Stimulated activated CD8-positive, alpha-beta memory T cell treated with anti-CD3 and anti-CD28 coated beads, Interleukin-4, amount 100 ng/mL, for 24 hours (primary cell): ENCODE results near the gene CPSF7.
"Not testable (repeated sequence)": the region's sequence is repeated elsewhere in the genome, so short reads cannot be mapped to it uniquely, and the experiment has no call there.

Experiments
- DNase-seq: peaks from one replicate; pipeline ENCODE4 v3.0.0-alpha.2; 2020; ENCODE audit warnings: low read depth

CPSF7 gene, protein sequence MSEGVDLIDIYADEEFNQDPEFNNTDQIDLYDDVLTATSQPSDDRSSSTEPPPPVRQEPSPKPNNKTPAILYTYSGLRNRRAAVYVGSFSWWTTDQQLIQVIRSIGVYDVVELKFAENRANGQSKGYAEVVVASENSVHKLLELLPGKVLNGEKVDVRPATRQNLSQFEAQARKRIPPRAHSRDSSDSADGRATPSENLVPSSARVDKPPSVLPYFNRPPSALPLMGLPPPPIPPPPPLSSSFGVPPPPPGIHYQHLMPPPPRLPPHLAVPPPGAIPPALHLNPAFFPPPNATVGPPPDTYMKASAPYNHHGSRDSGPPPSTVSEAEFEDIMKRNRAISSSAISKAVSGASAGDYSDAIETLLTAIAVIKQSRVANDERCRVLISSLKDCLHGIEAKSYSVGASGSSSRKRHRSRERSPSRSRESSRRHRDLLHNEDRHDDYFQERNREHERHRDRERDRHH

DNA sequence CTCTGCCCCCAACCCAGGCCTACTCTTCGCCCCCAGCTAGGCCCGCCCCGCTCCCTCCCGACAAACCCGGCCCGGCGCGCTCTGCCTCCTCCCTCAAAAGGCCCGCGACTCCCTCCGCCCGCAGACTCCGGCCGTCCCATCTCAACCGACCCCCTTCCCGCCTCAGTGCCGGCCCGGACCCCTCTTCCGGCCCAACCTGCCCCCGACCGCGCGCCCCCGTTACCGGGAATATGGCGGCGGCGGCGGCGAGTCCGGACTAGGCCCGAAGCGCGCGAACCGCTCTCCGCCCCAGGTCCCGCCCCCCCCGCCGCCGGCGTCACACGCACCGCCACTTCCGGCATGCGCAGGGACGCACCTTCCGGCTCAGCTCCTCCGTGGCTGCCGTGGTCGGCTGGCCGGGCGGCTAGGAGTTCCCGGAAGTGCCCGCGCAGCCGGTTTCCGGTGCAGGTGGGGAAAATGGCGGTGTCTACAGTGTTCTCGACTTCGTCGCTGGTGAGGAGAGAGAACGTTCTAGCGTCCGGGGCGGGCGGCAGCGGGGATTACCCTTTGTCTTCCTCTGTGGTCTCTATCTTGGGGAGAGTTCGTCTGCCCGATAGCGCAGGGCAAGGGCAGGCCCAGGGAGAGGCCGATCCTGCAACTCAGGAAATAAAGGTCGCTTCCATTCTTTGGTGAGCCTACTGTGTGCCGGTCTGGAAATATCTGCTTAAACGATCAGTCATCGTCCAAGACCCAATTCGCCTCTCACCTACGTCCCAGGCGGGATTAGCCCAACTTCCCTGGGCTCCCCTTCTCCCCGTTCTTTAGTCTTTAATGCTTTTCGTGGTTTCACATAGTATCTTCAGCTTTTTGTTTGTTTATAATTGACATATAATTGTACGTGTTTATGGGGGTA, at the start of gene CPSF7, which contains the start of gene SDHAF2:
Gene CPSF7 (minus strand): TSS at position 285 of the 892 bp plus-strand sequence. CDS start 740 bp downstream, outside the sequence.
Gene SDHAF2 (plus strand): TSS at position 434 of the 892 bp plus-strand sequence. CDS start 23 bp downstream, at position 457.
- DNase-seq = peak; percentile 98

DNA sequence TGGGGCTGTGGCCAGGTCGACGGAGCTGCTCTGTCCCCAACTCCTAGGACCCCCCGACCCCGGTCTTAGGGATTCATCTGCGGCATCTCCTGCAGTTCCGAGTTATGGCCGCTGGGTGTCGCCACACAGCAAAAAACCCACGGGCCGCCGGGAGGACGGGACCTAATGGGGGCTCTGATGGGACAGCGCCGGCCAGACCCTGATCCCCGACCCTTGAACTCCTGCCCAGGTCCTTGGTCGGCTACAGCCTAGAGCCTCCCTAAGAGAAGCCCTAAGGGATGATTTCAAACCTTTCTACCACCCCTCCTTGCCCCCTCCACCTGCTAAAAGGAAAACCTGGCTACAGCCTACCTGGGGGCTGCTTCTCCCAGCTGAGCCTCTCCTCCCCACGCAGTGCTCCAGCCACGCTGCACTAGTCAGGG, 48.0 kb upstream of the CPSF7 start:
- peak; percentile 40 for DNase-seq

GRCh38 chr11:61477126-61477525, 47.4 kb upstream of the CPSF7 start:
- DNase-seq = no peak

GRCh38 chr11:61476371-61476770, 46.6 kb upstream of the CPSF7 start:
- no peak for DNase-seq

DNA sequence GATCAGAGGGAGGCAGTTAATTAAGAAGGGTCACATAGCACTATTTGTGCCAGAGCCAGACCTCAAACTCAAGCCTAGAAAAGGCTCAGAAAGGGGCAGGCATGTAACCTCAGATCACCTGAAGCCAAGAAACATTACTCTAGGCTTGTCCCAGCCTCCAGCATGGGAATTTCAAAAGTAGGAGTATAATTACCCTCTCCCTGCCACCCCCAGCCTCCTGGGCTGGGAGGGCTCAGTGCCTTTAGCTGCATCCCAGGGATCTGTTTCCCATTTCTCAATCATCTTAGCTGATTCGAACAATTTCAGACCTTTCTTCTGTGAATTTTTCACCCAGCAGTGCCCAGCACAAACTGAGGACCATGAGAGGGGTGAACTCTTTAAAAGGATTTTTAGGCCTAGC, 45.7 kb upstream of the CPSF7 start:
- no peak for DNase-seq

- DNase-seq = no peak
Observed at GRCh38 chr11:61474013-61474643, 44.4 kb upstream of the CPSF7 start.

- DNase-seq = no peak
Observed at GRCh38 chr11:61473370-61474012, 43.7 kb upstream of the CPSF7 start.

DNA sequence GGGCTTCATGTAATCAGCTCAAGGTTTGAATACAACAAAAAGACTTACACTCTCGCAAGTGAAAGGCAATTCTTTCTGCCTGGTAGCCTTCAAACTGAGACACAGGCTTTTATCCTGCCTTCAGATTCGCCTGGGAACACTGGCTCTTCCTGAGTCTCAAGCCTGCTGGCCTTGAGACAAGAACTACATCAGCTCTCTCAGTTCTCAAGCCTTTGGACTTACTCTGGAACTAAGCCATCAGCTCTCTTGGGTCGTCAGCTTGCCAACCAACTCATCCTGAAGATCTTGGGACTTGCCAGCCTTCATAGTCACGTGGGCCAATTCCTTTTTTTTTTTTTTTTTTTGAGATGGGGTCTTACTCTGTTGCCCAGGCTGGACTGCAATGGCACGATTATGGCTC, 43.1 kb upstream of the CPSF7 start:
- DNase-seq = no peak

- no peak for DNase-seq
Observed at GRCh38 chr11:61472282-61472681, 42.5 kb upstream of the CPSF7 start.

DNA sequence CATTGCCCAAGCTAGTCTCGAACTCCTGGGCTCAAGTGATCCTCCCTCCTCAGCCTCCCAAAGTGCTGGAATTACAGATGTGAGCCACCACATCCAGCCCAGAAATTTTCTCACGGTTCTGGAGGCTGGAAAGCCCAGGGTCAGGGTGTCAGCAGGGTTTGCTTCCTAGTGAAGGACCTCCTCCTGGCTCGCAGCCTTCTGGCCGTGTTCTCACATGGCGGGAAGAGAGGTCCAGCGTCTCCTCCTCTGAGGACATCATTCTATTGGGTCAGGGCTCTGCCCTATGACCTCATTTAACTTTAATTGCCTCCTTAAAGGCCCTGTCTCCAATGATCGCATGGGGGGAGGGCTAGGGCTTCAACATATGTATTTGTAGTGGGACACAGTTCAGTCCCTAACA, 38.2 kb upstream of the CPSF7 start:
- no peak for DNase-seq

GRCh38 chr11:61467602-61468001, 37.8 kb upstream of the CPSF7 start:
- DNase-seq = not testable (repeated sequence)

- DNase-seq = no peak
Observed at GRCh38 chr11:61460986-61461385, 31.2 kb upstream of the CPSF7 start.

- DNase-seq = no peak
Observed at GRCh38 chr11:61460474-61460881, 30.7 kb upstream of the CPSF7 start.

DNA sequence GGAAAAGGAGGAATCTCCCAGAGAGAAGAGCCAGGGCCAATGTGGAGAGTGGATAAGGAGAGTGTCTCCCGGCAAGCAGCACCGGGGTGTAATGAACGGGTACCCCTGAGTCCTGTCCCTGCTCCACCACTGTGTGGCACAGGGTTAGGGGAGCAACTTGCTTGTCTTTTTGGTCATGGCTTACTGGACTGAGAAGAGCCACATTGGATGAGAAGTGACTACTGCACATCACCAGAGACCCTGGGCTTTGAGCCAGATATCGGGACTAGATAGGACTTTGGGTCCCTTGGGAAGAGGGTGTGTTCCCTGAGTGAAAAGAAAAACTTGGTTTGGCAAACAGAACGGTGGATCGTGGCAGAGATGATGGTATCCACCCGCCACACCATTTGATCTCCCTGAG, 24.7 kb upstream of the CPSF7 start:
- DNase-seq = no peak

- DNase-seq = no peak
Observed at GRCh38 chr11:61453695-61454094, 23.9 kb upstream of the CPSF7 start.

DNA sequence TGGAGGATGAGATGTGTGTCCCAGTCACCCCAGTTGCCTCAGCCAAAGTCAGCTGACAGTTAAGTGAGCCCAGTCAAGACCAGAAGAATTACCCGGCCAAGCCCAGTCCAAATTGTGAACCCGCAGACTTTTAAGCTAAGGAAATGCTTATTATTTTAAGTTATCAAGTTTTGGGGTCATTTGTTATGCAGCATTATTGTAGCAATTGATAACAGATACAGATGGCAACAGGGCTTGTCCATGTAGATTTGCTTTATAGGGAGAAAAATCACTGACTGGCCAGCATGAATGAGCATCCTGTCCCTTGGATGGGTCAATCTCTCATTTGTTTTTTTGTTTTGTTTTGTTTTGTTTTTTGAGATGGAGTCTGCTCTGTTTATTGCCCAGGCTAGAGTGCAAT, 23.1 kb upstream of the CPSF7 start:
- DNase-seq = no peak

GRCh38 chr11:61448552-61448927, 18.8 kb upstream of the CPSF7 start:
- no peak for DNase-seq

DNA sequence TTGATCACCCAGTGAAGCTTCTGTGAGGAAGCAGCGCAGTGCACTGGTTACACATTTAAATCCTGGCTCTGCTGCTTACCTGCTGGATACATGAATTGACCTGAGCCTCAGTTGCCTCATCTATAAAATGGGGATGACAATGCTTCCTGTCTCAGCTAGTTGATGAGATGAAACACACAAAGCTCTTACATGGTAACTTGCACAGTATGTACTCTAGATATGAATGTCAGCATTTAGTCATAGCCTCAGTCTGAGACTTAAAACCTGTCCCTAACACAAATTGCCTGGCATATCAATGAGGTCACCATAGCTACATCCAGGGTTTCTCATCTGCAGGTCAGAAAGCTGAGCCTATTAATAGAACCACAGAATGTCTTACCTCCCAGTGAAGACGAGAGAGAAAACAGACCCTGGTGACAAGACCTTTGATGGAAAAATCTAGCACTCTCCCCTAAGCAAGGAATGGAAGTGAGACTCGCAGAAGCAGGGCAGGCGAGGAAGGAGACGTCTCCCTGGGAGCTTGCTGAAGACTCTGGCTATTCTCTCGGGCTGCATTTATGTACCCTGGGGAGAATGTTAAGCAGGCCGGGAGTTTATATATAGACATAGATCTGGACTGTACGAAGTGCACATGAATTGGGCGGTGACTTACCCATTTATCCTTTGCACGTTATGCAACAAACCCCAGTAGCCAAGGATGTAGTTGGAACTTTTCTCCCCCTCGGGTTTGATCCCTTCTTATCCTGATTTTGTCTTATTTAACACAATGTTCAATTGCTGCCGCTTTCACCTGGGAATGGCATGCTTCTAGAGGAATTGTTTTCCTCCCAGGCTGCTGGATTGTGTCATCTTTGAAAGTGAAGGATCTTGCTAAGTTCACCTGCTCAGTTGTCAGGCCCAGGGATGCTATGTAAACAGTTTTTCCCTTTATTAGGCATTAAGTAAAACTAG, 18.1 kb upstream of the CPSF7 start:
- DNase-seq = no peak

- DNase-seq = peak; percentile 68
Observed at GRCh38 chr11:61446211-61446651, 16.5 kb upstream of the CPSF7 start.

GRCh38 chr11:61445516-61445915, 15.7 kb upstream of the CPSF7 start:
- DNase-seq = no peak

DNA sequence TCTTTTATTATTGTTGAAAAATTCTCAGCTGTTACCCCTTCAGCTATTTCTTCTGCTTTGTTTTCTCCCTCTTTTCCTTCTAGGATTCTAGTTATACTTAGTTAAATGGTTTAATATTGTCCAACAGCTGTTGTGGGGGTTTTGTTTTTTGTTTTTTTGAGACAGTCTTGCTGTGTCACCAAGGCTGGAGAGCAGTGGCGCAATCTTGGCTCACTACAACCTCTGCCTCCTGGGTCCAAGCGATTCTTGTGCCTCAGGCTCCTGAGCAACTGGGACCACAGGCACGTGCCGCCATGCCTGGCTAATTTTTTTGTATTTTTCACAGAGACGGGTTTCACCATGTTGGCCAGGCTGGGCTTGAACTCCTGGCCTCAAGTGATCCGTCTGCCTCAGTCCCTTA, 12.8 kb upstream of the CPSF7 start:
- DNase-seq = no peak
